ENCODE data around the gene C8A.
A peak's percentile ranks its signal among the peaks of the same experiment; 100 is the strongest.

The C8A gene

DNA sequence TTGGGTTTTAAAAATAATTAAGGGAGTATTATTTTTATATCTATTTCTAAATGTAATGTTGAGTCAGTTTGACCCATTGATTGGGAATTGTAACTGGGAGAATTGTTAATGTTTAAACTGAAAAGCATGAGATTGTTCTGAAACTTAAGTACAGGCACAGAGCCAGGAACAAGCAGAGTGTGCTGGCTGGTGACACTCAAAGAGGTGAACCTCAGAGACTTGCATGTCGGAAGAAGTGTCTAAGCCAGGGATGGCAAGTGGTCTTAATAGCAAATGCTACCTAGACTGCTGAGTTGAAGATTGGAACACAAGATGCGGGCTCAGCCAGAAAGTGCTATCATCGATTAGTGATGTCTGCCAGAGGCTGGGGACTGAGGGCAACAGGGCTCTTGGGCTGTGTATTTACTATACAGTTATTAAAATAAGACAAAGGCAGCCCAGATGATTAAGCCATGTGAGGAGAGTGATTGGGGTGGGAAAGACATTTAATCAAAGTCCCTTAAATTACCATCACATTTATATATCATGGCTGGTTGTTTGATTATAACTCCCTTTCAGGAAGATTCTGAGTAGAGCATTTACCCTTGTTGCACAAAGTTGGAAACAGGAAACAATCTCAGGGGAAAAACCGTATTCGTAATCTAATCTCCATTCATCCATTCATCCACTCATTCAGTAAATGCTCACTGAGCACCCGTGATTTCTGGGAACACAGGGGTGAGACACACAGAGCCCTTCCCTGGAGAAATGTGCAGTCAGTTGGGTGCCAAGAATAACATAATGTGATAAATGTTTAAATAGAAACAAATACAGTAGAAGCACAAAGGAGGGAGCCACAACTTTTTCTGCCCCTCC is 42.8 kb downstream of the C8A start:
- no peak for DNase-seq

DNA sequence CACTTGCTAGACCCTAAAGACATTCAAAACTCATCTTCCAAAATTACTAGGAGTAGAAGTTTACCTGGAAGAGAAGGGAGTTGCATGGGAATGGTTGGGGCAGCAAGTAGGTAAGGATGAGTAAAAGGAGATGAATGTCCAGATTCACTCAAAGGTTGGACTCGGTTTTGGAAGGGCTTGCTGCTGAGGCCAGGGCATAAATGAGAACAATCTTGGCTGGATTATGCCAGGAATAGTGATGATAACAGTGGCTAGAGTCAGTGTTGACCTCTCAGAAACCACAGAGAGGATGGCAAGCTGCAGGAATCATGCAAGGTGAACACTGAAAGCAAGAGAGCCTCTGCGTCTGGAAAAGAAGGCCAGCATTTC is 43.4 kb downstream of the C8A start:
- no peak for DNase-seq

DNA sequence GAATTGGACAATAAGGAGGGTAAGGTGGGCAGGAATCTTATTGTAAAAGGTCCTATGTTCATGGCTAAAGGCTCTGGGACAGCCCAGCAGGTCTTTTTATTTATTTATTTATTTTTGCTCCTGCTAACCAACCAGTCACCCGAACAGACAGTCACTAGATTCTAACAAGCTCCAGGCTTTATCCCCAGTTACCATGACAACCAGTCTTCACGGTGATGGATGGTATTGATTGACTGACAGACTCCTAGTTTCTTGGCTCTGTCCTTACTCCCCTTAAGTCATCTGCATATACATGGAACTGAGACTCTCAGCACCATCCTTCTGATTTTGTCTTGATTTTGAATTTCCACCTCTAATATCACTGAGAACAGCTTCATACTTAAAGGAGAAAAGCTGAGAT is 44.3 kb downstream of the C8A start:
- no peak for DNase-seq

DNA sequence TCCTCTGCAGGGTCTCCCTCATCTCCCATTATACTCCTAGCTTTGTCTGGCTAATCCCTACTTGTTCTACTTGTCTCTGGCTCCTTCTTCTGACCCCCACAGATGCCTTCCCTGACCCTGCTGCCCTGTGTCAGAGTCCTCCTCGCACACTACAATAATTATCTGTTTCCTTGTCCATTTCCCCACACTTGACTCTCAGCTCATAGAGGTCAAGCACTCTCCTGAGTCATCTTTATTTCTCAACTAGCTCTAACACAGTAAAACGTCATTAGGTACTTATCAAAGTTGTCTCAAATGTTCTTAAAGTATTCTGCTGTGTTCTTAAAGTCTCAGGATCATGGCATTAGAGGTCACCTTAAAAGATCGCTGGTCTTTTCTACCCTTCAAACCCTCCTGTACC is 47.1 kb downstream of the C8A start:
- no peak for DNase-seq

DNA sequence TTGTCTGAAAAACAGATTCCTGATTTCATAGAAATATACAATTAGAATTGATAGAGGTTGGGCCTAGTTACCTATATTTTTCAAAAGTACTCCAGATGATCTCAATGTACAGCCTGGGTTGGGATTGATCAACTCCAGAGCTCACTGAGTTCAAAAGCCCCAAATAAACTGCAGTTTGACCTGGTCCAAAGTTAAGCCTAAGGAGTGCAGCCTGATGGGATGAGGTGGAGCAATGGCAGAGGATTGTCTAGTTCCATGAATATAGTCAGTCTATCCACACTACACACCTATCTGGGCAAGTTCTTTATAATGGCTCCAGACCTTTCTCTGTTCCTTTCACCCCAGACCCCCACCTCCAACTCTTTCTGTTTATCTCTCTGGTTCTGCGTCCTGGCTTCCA is 49.2 kb downstream of the C8A start:
- DNase-seq, result no peak

DNA sequence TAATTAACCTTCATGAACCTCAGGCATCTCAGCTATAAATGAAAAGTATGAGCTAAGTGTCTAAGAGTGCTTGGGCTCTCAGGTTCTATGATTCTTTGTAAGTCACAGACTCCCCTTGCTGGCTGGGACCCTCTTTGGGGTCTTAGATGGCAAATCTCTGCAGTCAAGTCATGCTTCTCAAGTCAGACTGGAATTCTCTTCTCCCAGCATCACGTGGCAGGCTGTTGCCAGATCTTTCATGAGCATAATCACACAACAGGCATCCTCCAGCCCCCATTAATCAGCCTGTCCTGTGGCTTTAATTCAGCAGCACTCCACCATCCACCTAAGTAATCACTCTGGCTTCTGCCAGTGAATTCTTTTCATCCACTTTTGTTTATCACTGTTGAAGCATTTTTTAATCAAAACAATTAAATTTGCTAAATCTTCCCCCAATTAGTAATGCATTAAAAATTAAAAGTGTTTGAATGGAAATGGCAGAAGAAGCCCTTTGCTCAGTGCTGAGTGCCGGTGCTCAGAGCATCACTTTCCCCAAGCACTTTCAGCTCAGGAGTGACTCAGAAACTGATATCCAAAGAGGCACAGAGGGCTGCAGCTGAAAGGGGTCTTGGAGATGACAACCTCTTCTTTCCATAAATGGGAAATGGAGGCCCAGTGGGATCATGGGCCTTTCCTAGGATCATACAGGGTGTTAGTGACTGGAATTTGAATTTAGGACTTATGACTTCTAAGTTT is 50.2 kb downstream of the C8A start:
- DNase-seq, result no peak

DNA sequence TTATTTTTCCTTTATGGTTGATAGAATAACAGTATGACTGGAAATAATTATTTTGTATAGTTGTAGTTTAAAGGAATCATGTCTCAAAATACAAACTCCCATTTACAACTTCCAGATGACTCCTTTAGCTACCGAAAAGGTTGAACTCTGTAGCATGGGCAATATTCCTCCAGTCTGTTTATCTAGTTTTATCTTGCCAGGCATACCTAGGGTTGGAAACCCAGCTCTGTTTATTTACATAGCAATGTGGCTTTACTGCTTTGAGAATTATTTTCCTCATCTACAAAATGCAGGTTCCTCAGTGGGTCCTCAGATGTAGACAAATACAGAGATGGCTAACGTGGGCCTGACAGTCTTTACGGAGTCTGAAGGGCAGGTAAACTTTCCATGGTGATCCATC is 51.1 kb downstream of the C8A start:
- no peak for DNase-seq

DNA sequence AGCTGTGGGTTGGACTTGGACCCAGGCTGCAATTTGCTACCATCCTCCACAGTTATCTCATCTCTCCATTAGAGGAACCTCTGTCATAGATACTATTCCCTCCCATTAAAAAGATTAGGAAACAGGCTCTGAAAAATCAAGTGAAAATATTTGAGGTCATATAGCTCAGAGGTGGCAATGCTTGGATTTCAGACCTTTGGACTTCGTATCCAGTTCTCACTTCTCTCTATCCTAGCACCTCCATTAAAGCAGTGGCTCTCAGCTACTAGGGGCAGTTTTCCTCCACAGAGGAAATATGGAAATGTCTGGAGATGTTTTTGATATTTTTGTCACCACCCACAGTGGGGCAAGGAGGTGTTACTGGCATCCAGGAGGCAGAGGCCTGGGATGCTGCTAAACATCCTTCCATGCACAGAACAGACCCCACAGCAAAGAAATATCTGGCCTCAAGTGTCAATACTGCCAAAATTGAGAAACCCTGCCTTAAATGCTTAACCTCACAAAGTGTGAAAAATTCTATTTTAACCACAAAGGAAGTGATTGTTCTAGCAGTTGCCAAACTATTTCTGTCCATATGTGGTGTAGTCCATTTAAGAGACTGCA is 54.1 kb downstream of the C8A start:
- no peak for DNase-seq

DNA sequence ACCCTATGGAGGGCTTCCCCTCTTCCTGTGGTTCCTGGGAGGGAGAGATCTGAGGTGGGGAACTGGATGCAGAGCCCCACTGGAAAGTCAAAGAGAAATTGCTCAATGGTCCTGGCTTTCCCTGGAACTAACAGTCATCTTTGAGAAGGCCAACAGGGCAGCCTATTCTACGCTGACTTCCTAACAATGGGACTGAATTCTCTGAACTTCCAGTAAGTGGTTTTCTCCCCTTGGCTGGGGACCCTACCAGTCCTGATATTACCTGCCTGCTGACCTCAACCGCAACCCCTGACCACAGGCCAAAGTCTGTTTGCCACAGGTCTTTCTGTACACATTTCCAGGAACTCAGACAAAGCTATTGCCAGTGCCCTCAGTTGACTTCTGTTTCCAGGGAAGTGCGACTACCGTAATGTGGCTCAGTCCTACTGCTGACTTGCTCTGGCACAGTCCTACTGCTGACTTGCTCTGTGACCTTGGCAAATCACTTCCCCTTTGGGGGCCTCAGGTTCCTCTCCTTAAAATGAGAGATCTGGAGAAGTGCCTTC is 55.9 kb downstream of the C8A start:
- DNase-seq, result no peak

DNA sequence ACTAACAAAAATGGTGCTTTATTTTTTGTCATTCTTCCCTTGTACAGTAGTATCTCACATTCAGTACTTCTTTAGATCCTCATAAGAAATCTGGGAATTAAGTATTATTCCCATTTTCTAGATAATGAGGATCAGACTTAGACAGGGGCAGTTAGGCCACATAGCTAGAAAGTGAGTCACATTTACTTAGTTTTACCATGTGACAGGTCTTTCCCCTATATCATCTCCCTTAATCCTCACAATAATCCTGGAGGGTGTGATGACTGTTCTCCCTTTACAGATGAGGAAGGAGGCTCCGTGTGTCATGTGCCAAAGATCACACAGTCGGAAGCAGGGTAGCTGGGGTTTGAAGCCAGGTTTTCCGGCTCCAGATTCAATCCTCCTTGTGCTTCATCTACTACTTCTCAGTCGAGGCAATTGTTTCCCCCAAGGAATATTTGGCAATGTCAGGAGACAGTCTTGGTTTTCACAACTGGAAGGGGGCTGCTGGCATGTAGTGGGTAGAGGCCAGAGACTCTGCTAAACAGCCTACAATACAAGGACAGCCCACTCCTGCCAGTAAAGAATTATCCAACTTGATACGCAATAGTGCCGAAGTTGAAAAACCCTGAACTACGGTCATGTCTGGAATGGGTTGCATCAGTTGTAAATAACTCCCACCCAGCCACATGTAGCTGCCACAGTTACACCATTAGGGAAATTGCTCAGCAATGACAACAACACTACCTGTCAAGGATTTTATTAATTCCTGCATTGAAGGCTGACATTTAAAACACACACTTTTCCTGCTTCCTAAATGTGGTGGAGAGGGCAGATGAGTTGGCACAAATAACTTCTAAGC is 56.7 kb downstream of the C8A start:
- DNase-seq, result no peak

DNA sequence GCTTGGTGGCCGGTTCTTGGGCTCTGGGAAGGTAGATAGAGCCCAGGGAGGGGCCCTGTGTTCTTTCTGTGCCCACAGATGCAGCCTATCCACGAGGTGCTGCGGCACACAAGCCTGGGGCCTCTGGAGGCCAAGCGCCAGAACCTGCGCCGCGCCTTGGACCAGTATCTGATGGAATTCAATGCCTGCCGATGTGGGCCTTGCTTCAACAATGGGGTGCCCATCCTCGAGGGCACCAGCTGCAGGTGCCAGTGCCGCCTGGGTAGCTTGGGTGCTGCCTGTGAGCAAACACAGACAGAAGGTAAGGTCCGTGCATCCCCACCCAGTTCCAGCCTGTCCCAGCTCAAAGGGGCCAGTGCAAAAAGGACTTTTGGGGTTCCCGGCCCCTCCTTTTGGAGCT is 57.7 kb downstream of the C8A start:
- DNase-seq, result no peak

DNA sequence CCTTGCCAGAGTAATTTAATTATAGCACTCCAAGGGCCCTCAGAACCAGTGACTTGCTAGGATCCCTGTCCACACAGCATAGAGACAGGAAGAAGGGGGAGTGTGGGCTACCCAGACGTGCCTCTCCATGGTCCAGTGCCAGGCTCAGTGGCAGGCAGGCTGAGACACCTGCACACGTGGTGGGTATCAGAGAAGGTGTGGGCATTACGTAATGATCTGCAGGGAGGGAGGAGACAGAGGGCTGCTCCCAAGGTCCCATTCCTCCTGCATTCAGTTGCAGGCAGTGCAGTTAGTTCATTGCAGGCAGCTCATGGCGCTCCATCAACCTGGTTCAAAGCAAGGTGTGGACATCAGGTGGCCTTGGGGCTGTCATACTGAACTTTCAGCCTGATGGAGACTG is 61.4 kb downstream of the C8A start:
- DNase-seq, result no peak

DNA sequence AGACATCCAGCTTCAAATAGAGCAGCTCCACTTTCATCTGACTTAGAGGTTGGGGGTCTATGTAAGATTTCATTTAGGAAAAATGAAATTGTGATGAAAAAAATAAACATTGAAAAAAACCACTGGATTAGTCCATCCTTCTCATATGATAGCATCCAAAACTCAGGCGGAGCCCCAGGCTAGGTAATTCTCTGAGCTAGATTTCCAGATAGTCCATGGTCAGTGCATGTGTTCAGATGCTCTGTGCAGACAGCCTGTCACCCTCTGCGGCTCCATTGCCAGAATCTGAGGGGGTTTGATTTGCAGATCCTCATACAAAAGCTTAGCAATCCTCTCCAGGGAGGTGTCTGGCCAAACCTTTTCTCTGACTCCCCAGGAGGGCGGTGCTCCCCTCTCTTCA is 62.0 kb downstream of the C8A start:
- no peak for DNase-seq

DNA sequence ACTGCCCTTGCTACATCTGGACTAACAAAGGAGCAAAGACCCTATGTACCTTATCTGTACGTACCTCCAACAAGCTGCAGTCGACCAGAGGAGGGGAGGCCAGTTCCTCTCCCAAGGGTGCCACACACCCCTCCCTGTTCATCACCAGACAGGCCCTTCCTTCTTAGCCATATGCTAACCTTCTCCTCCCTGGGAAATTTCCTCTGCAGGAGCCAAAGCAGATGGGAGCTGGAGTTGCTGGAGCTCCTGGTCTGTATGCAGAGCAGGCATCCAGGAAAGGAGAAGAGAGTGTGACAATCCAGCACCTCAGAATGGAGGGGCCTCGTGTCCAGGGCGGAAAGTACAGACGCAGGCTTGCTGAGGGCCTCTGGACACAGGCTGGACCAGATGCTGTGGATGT is 62.8 kb downstream of the C8A start:
- DNase-seq, result no peak

DNA sequence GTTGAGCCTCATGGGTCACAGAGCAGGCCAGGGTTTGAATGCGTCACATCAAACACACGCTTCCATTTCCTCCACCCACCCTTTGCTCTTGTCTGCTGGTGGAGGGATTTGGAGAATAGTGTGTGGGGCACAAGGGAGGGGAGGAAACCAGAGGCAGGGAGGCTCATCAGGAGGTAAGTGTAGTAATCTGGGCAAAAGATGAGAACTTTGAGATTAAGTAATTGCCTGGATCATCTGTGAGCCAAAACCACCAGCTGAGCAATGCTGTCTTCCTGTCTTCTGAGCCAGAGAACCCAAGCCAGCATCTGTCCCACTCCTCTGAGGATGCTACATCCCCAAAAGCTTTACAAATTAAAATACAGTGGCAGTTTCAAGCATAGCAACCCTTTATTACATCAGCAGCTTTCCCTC is 66.0 kb downstream of the C8A start:
- DNase-seq, result peak; percentile 38

DNA sequence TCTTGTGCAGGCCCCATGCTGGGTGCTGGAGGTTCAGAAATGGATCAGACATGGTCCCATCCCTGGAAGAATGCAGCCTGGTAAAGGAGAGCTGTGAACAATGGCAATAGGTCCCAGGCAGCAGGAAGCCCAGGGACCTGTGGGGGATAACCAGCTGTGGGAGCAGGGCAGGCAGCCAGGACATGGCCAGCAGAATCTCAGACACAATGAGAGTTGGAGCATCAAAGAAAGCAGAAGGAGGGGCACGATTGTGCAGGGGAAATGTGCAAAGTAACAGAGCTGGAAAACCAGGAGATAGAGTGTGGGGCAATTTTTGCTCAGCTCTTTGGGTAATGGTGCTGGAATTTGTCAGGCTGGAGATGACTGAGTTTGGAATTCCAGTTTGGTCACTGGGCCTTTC is 66.9 kb downstream of the C8A start:
- DNase-seq, result no peak

DNA sequence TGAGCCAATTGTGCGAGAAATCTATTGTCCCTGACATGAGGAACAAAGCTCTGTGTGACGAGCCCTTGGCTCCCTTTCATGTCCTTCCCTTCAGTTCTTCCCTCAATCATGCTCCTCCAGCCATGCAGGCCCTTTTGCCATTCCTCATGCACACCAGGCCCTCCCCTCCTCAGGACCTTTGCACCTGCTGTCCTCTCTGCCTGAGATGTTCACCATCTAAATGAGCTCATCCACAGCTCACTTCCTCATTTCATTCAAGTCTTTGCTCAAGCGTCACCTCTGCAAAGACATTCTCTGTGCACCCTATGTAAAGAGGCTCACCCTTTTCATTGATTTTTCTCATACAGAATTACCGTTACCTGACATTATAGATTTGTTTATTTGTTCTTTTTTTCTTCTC is 67.5 kb downstream of the C8A start:
- DNase-seq, result no peak

DNA sequence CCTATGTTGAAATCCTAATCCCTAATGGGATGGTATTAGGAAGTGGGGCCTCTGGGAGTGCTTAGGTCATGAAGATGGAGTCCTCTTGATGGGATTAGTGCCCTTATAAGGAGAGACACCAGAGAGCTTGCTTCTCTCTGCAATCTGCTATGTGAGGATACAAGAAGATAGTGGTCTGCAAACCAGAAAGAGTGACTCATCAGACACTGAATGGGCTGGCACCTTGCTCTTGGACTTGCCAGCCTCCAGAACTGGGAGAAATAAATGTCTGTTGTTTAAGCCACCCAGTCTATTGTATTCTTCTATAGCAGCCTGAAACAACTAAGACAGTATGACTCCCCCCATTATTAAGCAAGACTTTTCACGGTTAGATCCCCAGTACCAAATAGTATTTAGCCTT is 67.9 kb downstream of the C8A start:
- DNase-seq, result no peak

DNA sequence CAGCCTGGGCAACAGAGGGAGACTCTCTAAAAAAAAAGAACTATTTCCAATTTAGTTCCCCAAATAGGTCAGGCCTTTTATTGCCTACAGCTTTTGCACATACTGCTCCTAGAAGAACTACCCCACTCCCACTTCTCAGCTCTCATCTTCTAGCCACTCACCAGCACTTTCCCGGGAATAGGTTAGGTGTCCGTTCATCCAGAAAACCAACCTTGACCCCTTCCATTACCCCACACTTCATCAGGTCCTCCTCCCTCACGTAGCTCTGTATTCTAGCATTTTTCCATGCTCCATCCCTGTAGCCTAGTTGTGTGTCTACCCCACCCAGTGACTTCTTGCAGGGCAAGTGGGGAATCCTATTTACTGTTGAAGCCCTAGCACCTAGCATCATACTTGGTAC is 68.6 kb downstream of the C8A start:
- DNase-seq, result no peak

DNA sequence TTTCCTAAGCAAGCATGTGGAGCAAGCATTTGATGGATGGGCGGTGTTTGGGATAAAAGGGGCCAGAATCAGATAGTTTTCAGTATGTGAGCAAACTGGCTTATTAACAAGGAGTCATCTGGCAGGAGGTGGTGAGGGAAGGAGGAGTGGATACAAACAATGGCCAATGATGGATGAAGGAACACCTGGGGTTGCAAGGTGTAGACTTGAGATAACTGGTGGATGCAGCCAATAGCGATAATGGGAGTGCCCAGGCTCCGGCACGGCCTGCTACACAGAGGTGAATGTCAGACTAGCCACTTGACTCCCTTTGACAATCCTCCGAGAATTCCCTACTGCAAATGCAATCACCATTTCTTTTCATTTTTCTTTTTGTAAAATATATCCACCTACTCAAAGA is 69.5 kb downstream of the C8A start:
- DNase-seq, result no peak

DNA sequence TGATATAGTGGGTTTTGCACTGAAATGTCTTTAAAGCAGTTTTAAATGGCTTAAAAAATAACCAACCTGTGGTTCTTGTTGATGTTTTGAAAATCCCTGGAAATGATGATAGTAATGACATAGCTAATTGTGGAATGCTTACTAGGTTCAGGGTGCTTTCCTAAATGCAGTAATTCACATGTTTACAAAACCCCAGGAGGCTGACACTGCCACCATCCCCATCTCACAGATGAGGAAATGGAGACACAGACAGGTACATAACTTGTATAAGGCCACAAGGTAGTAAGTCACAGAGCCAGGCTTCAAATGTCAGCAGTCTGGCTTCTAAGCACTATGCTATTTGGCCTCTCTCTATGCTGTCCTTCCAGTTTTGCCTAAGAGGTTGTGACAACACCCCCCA is 70.6 kb downstream of the C8A start:
- DNase-seq, result no peak

DNA sequence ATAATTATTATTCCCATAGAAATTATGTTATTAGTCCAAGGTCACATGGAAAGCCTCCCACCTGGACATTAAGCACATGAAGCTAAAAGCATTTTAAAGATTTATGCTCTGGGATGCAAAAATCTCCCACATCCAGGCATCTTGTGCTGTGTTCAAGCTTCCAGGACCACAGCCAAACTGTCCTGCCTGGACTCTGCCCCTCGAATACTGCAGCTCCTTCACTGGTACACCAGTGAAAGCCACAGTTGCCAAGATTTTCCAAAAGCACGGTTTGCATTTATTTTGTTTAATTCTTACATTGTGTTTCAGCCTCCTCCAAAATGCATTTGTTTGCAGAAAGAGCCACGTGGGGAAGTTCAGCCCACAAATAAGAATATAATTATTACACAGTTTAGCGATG is 72.6 kb downstream of the C8A start:
- no peak for DNase-seq

DNA sequence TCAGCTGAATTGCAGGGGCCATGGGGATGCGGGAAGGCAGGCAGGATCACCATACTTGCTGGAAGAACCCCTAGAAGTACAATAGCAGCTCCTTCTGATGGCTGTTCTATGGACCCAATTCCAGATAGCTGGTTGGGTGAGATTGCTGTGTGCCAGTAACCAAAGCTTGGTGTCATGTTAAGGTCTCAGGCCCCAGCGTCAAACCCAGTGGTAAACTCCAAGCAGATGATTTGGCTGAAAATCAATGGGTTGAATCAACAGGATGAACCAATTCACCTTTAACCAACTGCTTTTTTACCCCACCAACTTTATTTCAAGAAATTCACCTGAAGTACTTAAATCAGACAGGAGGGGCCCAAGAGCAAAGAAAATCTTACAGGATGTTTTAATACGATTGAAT is 73.4 kb downstream of the C8A start:
- DNase-seq, result no peak

All from NCI-H2227 treated with DMSO at 0.1 percent for 48 hours (cell line).